Hematopoietic multipotent progenitor cell (in vitro differentiated cells): ENCODE measurements around the gene PEX14. TPM values are rescaled to one million over a fixed set of nuclear protein-coding genes. Genes with fewer than 3 reads are reported as not detected.

ENCODE experiments used
- DNase-seq, 3 donors: peaks; one replicate each; pipeline ENCODE4 v3.0.0-alpha.2; 2011 to 2015; ENCODE audit warnings: low read depth in 2 of 3, low spot score in 2 of 3
- total RNA-seq: library from RNA; depleted of rRNA; stranded (reverse); fragments of >200 nt; gene quantifications from one replicate; pipeline ENCODE4 v1.2.3, GENCODE V29; 2012

PEX14 gene
- total RNA-seq, 1 donor: 22.6 TPM

GRCh38 chr1:10629816-10630571 is 155.2 kb downstream of the PEX14 start:
- DNase-seq: no peak

DNA sequence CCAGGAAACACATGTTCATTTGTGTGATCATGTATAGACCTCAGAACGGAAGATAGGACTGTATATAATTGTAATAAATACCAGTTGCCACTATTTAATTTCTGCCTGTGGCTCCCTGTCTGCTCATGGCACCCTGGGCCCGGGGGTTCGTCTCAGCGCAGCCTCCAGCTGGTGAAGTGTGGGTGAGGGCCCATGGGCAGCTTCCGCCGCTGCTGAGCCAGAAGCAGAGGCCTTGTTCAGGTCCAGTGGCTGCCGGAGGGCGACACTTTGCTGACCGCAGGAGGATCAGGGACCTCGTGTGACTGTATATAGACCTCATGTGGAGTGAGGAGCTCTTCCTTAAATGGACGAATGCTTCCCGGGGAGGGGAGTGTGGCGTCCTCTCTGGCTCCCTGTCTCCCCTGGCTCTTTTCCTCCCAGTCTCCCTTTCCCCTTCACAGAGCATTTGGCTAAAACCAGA is 155.9 kb downstream of the PEX14 start:
- DNase-seq: no peak

- no peak for DNase-seq
Observed at GRCh38 chr1:10631121-10631810, 156.5 kb downstream of the PEX14 start.

GRCh38 chr1:10631811-10632593 is 157.3 kb downstream of the PEX14 start:
- DNase-seq: no peak

- DNase-seq: no peak
Observed at GRCh38 chr1:10632691-10633090, 157.9 kb downstream of the PEX14 start.

DNA sequence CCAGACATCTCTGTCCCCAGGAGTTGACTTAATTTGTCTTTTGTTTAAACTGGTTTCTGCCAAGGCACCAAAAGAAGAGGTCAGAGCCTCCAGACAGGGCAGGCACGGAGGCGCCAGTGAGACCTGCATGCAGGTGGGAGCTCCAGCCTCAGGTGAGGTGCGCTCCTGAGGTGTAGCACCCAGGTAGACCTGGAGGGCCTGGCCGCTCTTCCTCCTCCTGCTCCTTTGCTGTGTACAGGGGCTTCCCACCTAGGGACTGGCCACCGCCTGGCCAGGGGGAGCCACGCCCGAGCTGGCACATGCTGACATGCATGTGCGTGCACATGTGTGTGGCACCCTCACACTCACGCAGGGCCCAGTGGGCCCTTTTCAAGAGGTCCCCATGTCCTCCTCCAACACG is 158.7 kb downstream of the PEX14 start:
- no peak for DNase-seq

- no peak for DNase-seq
Observed at GRCh38 chr1:10634075-10634427, 159.3 kb downstream of the PEX14 start.

DNA sequence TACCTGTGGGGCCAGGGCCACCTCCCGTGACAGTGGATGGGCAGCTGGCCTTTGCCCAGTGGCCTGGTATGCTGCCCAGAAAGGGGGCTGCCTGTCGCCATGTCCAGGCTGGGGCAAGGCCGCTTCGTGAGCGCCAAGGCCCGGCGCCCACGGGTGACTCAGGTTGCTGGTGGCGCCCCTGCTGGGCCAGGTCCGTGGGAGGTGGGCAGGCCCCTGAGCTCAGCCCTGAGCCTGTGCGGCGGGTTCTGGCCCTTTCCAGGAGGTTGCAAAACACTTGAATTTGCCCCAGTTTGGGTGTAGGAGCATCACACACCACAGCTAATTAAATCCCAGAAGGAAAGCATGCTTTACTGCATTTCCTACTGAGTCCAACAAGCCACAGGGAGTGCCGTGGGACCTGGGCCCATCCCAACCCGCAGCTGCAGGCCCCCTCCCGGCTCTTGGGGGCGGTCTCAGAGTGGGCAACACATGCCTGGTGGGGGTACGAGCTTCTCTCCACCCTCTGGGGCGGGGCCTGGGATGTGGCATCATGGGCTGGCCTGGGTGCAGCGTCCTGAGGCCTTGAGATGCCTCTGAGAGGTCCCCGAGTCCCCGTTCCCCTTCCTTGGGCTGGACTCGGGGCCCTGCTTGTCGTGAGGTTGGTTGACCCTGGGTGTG is 159.8 kb downstream of the PEX14 start:
- DNase-seq: no peak

- DNase-seq: no peak
Observed at GRCh38 chr1:10635085-10635896, 160.5 kb downstream of the PEX14 start.

DNA sequence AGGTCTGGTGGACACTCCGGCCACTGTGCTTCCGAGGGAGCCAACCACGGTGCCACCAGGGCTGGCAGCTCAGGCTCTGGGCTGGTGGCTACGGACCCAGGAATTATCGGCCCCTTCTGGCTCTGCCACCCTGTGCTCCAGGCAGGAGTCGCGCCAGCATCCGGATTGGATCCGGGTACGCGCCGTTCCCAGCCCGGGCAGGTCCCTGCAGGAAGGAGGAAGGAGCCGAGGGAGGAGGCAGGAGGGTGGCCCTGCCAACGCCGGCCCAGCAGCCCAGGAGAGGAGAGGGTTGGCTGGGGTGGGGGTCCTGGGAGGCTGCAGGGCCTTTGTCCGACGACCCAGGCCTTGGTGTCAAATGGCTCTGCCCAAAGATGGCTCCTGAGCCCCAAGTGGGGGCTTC is 161.2 kb downstream of the PEX14 start:
- no peak for DNase-seq

- no peak for DNase-seq
Observed at GRCh38 chr1:10637400-10637799, 162.7 kb downstream of the PEX14 start.

- DNase-seq: peak in 1 of 3 donors; percentile 14
Observed at GRCh38 chr1:10637834-10638558, 163.2 kb downstream of the PEX14 start.

DNA sequence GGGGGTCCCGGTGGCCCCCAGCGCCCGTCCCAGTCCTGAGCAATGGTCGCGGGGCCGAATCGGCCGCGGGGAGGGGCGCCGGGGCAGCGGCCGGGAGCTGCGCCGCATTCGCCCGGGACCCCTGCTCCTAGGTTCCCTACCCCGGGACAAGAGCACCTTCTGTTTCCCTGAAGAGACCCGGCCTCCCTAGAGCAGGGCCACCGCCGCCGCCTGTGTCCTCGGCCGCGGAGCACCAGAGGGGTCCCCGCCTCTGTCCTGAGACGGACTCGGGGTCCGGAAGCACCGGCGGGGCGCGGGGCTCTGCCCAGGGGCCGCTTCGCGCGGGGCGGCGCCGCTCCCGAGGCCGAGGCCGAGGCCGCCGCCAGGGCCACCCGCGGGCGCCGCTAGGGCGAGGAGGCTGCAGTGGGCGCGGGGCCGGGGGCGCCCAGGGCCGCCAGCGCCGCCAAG is 163.8 kb downstream of the PEX14 start:
- DNase-seq: no peak

GRCh38 chr1:10639011-10639774 is 164.4 kb downstream of the PEX14 start:
- no peak for DNase-seq

- no peak for DNase-seq
Observed at GRCh38 chr1:10639775-10640578, 165.2 kb downstream of the PEX14 start.

DNA sequence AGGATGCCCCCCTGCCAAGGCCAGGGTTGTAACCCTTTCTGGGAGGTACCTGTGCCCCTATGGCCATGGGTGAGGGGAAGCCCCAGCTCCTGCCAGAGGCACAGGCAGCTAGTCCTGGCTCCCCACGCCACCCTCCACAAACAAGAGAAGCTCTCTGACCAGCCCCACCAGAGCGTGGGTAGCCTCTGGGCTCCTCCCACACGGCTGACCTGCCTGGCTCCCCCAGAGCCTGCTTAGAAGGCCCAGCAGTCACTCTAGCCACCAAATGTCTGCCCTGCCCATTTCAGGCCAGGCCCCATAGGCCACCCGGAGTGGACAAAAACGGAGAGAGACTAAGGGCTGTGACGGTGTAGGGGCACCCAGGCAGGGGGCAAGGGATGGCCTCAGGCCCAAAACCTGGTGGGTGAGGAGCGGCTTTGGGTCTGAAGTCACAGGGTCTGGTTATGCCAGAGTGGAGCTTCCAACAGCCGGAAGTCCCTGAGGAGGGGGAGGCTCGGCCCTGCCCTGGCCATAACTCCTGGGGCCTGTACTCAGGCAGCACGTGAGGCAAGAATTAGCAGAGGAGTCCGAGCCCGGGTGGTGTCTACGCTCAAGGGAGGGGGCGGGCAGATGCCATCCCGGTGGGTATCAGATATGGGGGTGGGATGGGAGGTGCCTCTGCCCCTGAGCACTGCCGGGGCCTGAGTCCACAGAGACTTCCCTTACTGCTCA is 166.2 kb downstream of the PEX14 start:
- DNase-seq: no peak

DNA sequence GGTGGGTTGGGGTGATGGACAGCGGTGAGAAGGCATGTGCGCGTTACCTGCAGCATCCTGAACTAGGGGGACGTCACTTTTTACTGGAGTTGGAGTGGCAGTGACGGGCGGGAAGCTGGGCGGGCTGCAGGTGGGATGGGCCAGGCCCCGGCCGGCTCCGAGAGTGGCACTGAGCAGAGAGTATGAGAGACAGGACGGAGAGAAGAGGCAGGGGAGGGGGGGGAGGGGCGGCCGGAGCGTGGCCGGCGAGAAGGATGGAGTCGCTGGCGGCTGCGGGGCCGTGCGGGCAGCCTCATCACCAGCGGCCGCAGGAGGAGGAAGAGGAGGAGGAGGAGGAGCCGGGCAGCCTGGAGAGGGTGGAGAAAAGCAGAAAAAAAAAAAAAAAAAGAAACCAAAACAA is 167.2 kb downstream of the PEX14 start:
- no peak for DNase-seq
